Brain microvascular endothelial cell (primary cell): Measurements from ENCODE around the gene FSD1L.
A peak's percentile ranks its signal among the peaks of the same experiment; 100 is the strongest.
"Not testable (repeated sequence)": the region's sequence is repeated elsewhere in the genome, so short reads cannot be mapped to it uniquely, and the experiment has no call there.

Experiments used
- DNase-seq: peaks from one replicate; pipeline ENCODE4 v3.0.0-alpha.2; 2020
- H3K27ac ChIP-seq: fragments of 250-450 bp; sonication (Bioruptor Pico); 2 replicates; pipeline ENCODE4 v1.5.1; 2020; ENCODE audit warnings: mild to moderate bottlenecking, moderate library complexity
- H3K27me3 ChIP-seq: fragments of 250-450 bp; sonication (Bioruptor Pico); replicated peaks from 2 replicates; pipeline ENCODE4 v1.5.1; 2020; ENCODE audit warnings: mild to moderate bottlenecking
- H3K36me3 ChIP-seq: fragments of 250-450 bp; sonication (Bioruptor Pico); replicated peaks from 2 replicates; pipeline ENCODE4 v1.5.1; 2020; ENCODE audit warnings: mild to moderate bottlenecking
- H3K4me3 ChIP-seq: 2 replicates; pipeline ENCODE4 v1.5.1; 2011; ENCODE audit warnings: low read depth, mild to moderate bottlenecking, control low read depth, low read length, moderate library complexity
- CTCF ChIP-seq: IDR thresholded peaks from 2 replicates; pipeline ENCODE4 v1.5.1; 2011; ENCODE audit warnings: low read depth, mild to moderate bottlenecking, moderate library complexity, low read length, control low read depth, inconsistent platforms; ENCODE audit errors: missing control alignments
- in situ Hi-C: cut with HindIII; loops from 2 replicates; pipeline ENCODE4 v1.10.0; 2017; ENCODE audit warnings: low sequenced_read_pairs, low pct_ligation_motif_present

The FSD1L gene

GRCh38 chr9:105507096-105507790 is 59.4 kb downstream of the FSD1L start:
- TF ChIP-seq CTCF = no peak
- in situ Hi-C loops = no loop called here
- H3K36me3 ChIP-seq = no peaks in the 10 kb centered on the region
- no peak overlapping the region for H3K4me3 ChIP-seq
- DNase-seq = no peak
- H3K27ac ChIP-seq = no peak overlapping the region
- no peaks in the 10 kb centered on the region for H3K27me3 ChIP-seq

- Histone ChIP-seq H3K27me3 (no peaks in the 10 kb centered on the region), H3K27ac (no peak overlapping the region), H3K4me3 (no peak overlapping the region), H3K36me3 (no peaks in the 10 kb centered on the region)
- no peak for DNase-seq
- TF ChIP-seq CTCF = no peak
- in situ Hi-C loops = no loop called here
Observed at GRCh38 chr9:105508530-105508929, 60.7 kb downstream of the FSD1L start.

- Histone ChIP-seq H3K4me3 (no peak overlapping the region), H3K27ac (peak overlapping the region; percentile 16), H3K27me3 (no peaks in the 10 kb centered on the region), H3K36me3 (no peaks in the 10 kb centered on the region)
- in situ Hi-C loops = no loop called here
- peak; percentile 81 for DNase-seq
- no peak for TF ChIP-seq CTCF
Observed at GRCh38 chr9:105510024-105510423, 62.2 kb downstream of the FSD1L start.

- Histone ChIP-seq H3K36me3 (peaks cover 4% of the 10 kb centered on the region), H3K27me3 (no peaks in the 10 kb centered on the region), H3K27ac (no peak overlapping the region), H3K4me3 (no peak overlapping the region)
- in situ Hi-C loops = no loop called here
- TF ChIP-seq CTCF = no peak
- no peak for DNase-seq
Observed at GRCh38 chr9:105511446-105511845, 63.6 kb downstream of the FSD1L start.

- no peak for TF ChIP-seq CTCF
- Histone ChIP-seq H3K27ac (no peak overlapping the region), H3K36me3 (peaks cover 7% of the 10 kb centered on the region), H3K27me3 (no peaks in the 10 kb centered on the region), H3K4me3 (no peak overlapping the region)
- in situ Hi-C loops = no loop called here
- DNase-seq = no peak
Observed at GRCh38 chr9:105515811-105516413, 68.1 kb downstream of the FSD1L start.

- DNase-seq, in situ Hi-C loops, H3K27me3 ChIP-seq, H3K27ac ChIP-seq, H3K36me3 ChIP-seq: not testable (repeated sequence)
- peak overlapping the region; percentile 31 for H3K4me3 ChIP-seq
Observed at GRCh38 chr9:105519710-105520369, 72.0 kb downstream of the FSD1L start.

- in situ Hi-C loops, H3K27me3 ChIP-seq, H3K4me3 ChIP-seq, H3K36me3 ChIP-seq, H3K27ac ChIP-seq, DNase-seq: not testable (repeated sequence)
Observed at GRCh38 chr9:105520992-105521391, 73.2 kb downstream of the FSD1L start.

- DNase-seq, H3K36me3 ChIP-seq, H3K4me3 ChIP-seq, H3K27ac ChIP-seq, H3K27me3 ChIP-seq, in situ Hi-C loops: not testable (repeated sequence)
Observed at GRCh38 chr9:105522618-105523385, 75.0 kb downstream of the FSD1L start.
